H1 (cell line): ENCODE measurements around the gene XPNPEP2. TPM values are rescaled to one million over a fixed set of nuclear protein-coding genes. Genes with fewer than 3 reads are reported as not detected.
A peak's percentile ranks its signal among the peaks of the same experiment; 100 is the strongest.

ENCODE experiments used
- CTCF ChIA-PET: fragments of 300-600 bp; sonication (Branson Sonifier 250); formaldehyde crosslinking; loops from one replicate; lab custom pipeline; 2021; ENCODE audit not compliant: partially characterized antibody; lab: Charles Lee
- POLR2A ChIA-PET: fragments of 300-600 bp; sonication (Branson Sonifier 250); formaldehyde crosslinking; loops from one replicate; lab custom pipeline; 2021; ENCODE audit warnings: inconsistent platforms; ENCODE audit not compliant: partially characterized antibody; lab: Charles Lee
- DNase-seq, 2 experiments: peaks; one replicate each; pipeline versions ENCODE4 v3.0.0 to v3.0.0-alpha.2; 2010 to 2022; ENCODE audit warnings: low spot score in 2 of 2, low read depth in 1 of 2, mixed read lengths in 1 of 2
- FAIRE-seq: peaks from 2 replicates; lab custom pipeline; 2011; peaks lifted over from hg19 to GRCh38; lab: Jason Lieb, UNC
- H2AFZ ChIP-seq: 2 replicates; pipeline ENCODE4 v1.8.1; 2012; ENCODE audit warnings: low read length, inconsistent platforms
- H2AK5ac ChIP-seq: 2 replicates; pipeline ENCODE4 v1.6.1; 2013; ENCODE audit warnings: low read depth, low read length
- H2BK120ac ChIP-seq: replicated peaks from 2 replicates; pipeline ENCODE3; 2013; ENCODE audit warnings: low read depth, low read length, inconsistent platforms
- H2BK12ac ChIP-seq: 2 replicates; pipeline ENCODE4 v1.6.1; 2013; ENCODE audit warnings: low read depth, low read length
- H2BK15ac ChIP-seq: 2 replicates; pipeline ENCODE4 v1.6.1; 2013; ENCODE audit warnings: low read length
- H2BK20ac ChIP-seq: 2 replicates; pipeline ENCODE4 v1.6.1; 2013; ENCODE audit warnings: low read length
- H2BK5ac ChIP-seq: 2 replicates; pipeline ENCODE4 v1.6.1; 2013; ENCODE audit warnings: low read depth, low read length
- H3K14ac ChIP-seq: 2 replicates; pipeline ENCODE4 v1.6.1; 2013; ENCODE audit warnings: inconsistent platforms; ENCODE audit not compliant: insufficient read length
- H3K18ac ChIP-seq: 2 replicates; pipeline ENCODE4 v1.6.1; 2013; ENCODE audit warnings: low read length; ENCODE audit errors: extremely low read depth
- H3K23ac ChIP-seq: 2 replicates; pipeline ENCODE4 v1.6.1; 2013; ENCODE audit warnings: inconsistent platforms; ENCODE audit not compliant: insufficient read length
- H3K23me2 ChIP-seq: 2 replicates; pipeline ENCODE4 v1.6.1; 2013; ENCODE audit warnings: low read depth, low read length
- H3K27ac ChIP-seq: 2 replicates; pipeline ENCODE4 v1.6.1; 2011; ENCODE audit warnings: low read depth, low read length, inconsistent platforms
- H3K27me3 ChIP-seq, 4 experiments: replicated peaks in 1 of 4; 1 replicate in 1 of 4; 2 replicates in 3 of 4; pipeline versions ENCODE4 v1.6.1 to v1.8.1; 2011 to 2013; ENCODE audit warnings: low read length in 3 of 4, mild to moderate bottlenecking in 3 of 4, inconsistent platforms in 2 of 4, mixed read lengths in 2 of 4, moderate library complexity in 1 of 4; ENCODE audit not compliant: control insufficient read depth in 3 of 4, insufficient read depth in 3 of 4; ENCODE audit errors: extremely low read depth in 1 of 4
- H3K36me3 ChIP-seq, 4 experiments: 2 replicates each; pipeline versions ENCODE4 v1.6.1 to v1.8.1; 2011 to 2013; ENCODE audit warnings: mild to moderate bottlenecking in 4 of 4, low read length in 3 of 4, moderate library complexity in 2 of 4, control low read depth in 1 of 4, inconsistent platforms in 1 of 4; ENCODE audit not compliant: insufficient read depth in 4 of 4, control insufficient read depth in 2 of 4
- H3K4ac ChIP-seq: replicated peaks from 2 replicates; pipeline ENCODE3; 2013; ENCODE audit warnings: low read length, low read depth, mixed read lengths, inconsistent platforms; ENCODE audit not compliant: insufficient read length
- H3K4me1 ChIP-seq, 4 experiments: replicated peaks in 1 of 4; 1 replicate in 1 of 4; 2 replicates in 3 of 4; pipeline versions ENCODE4 v1.6.1 to v1.8.1; 2011 to 2013; ENCODE audit warnings: low read length in 3 of 4, inconsistent platforms in 2 of 4, mixed read lengths in 1 of 4; ENCODE audit not compliant: insufficient read depth in 4 of 4, control insufficient read depth in 3 of 4
- H3K4me2 ChIP-seq, 2 experiments: 2 replicates each; pipeline versions ENCODE4 v1.6.1 to v1.8.1; 2011 to 2013; ENCODE audit warnings: low read depth in 2 of 2, low read length in 2 of 2, control low read depth in 1 of 2, inconsistent platforms in 1 of 2, mild to moderate bottlenecking in 1 of 2; ENCODE audit not compliant: insufficient read depth in 1 of 2
- H3K4me3 ChIP-seq, 4 experiments: fragments of 200-600, 300-600 bp in 1 of 4; sonication (generic), shearing (Covaris generic), sonication (Bioruptor Twin) in 1 of 4; 2 replicates each; pipeline versions ENCODE4 v1.5.1 to v1.8.1; 2011 to 2016; ENCODE audit warnings: low read length in 4 of 4, low read depth in 3 of 4, control low read depth in 2 of 4, inconsistent platforms in 2 of 4, mild to moderate bottlenecking in 2 of 4, mixed read lengths in 1 of 4, moderate library complexity in 1 of 4; ENCODE audit not compliant: insufficient read depth in 2 of 4; ENCODE audit errors: extremely low read depth in 1 of 4
- H3K56ac ChIP-seq: replicated peaks from 2 replicates; pipeline ENCODE3; 2013; ENCODE audit warnings: low read depth, mild to moderate bottlenecking, mixed read lengths, low read length, inconsistent platforms; ENCODE audit not compliant: insufficient read length
- H3K79me1 ChIP-seq: 2 replicates; pipeline ENCODE4 v1.6.1; 2013; ENCODE audit warnings: low read depth, low read length, control low read depth
- H3K79me2 ChIP-seq, 2 experiments: 2 replicates each; pipeline versions ENCODE4 v1.6.1 to v1.8.1; 2012 to 2013; ENCODE audit warnings: low read length in 2 of 2, mild to moderate bottlenecking in 2 of 2, inconsistent platforms in 1 of 2; ENCODE audit not compliant: insufficient read depth in 2 of 2, control insufficient read depth in 1 of 2
- H3K9ac ChIP-seq, 4 experiments: replicated peaks in 1 of 4; 1 replicate in 1 of 4; 2 replicates in 3 of 4; pipeline versions ENCODE4 v1.6.1 to v1.8.1; 2011 to 2013; ENCODE audit warnings: low read depth in 3 of 4, low read length in 3 of 4, control low read depth in 2 of 4, mild to moderate bottlenecking in 2 of 4, moderate library complexity in 2 of 4, inconsistent platforms in 1 of 4; ENCODE audit errors: extremely low read depth in 1 of 4
- H3K9me3 ChIP-seq, 2 experiments: 2 replicates each; pipeline versions ENCODE4 v1.6.1 to v1.8.1; 2012 to 2013; ENCODE audit warnings: mild to moderate bottlenecking in 2 of 2, moderate library complexity in 2 of 2, control low read depth in 1 of 2, inconsistent platforms in 1 of 2, low read depth in 1 of 2, low read length in 1 of 2, mixed read lengths in 1 of 2; ENCODE audit not compliant: insufficient read depth in 2 of 2
- H4K20me1 ChIP-seq, 2 experiments: replicated peaks in 1 of 2; 2 replicates each; pipeline versions ENCODE3 to v1.8.1; 2011 to 2013; ENCODE audit warnings: inconsistent platforms in 2 of 2, low read length in 2 of 2, mild to moderate bottlenecking in 1 of 2; ENCODE audit not compliant: insufficient read depth in 2 of 2, control insufficient read depth in 1 of 2
- H4K5ac ChIP-seq: 2 replicates; pipeline ENCODE4 v1.6.1; 2013; ENCODE audit warnings: low read length, low read depth, mixed read lengths, inconsistent platforms; ENCODE audit not compliant: insufficient read length
- H4K8ac ChIP-seq: 2 replicates; pipeline ENCODE4 v1.8.0; 2013; ENCODE audit warnings: mild to moderate bottlenecking, moderate library complexity, low read length, inconsistent platforms; ENCODE audit not compliant: insufficient read depth; ENCODE audit errors: extremely low read depth
- H4K91ac ChIP-seq: replicated peaks from 2 replicates; pipeline ENCODE3; 2013; ENCODE audit warnings: low read length, mixed read lengths, inconsistent platforms; ENCODE audit not compliant: insufficient read length
- BACH1 ChIP-seq: IDR thresholded peaks from 2 replicates; pipeline ENCODE4 v1.6.1; 2012; ENCODE audit warnings: low read length, improper control_type of control experiment
- CBX5 ChIP-seq: fragments of 300-800, 300-1000 bp; sonication (generic); IDR thresholded peaks from 2 replicates; pipeline ENCODE4 v1.7.1; 2016; ENCODE audit warnings: antibody characterized with exemption, low read length, low read depth
- CHD1 ChIP-seq: IDR thresholded peaks from 2 replicates; pipeline ENCODE4 v1.6.1; 2012; ENCODE audit warnings: low read depth, low read length, improper control_type of control experiment
- EZH2 ChIP-seq: fragments of 200-600 bp; sonication (generic); IDR thresholded peaks from 2 replicates; pipeline ENCODE4 v1.7.1; 2012; ENCODE audit warnings: low read depth, mild to moderate bottlenecking, moderate library complexity, low read length, inconsistent platforms; ENCODE audit not compliant: severe bottlenecking
- TCF12 ChIP-seq: IDR thresholded peaks from 2 replicates; pipeline ENCODE4 v1.6.1; 2011; ENCODE audit warnings: low read depth, mild to moderate bottlenecking, low read length
- WGBS, 2 experiments: shearing (Covaris generic) in 1 of 2; methylation state at CpG; one replicate each; pipeline versions ENCODE4 v1.1.6 to v1.1.7; 2013 to 2015; ENCODE audit warnings: low lambda C conversion rate in 2 of 2, mixed read lengths in 2 of 2, inconsistent platforms in 1 of 2, low coverage in 1 of 2, missing lambda C conversion rate in 1 of 2; ENCODE audit not compliant: insufficient replicate concordance in 2 of 2, insufficient coverage in 1 of 2, insufficient read length in 1 of 2; ENCODE audit errors: extremely low coverage in 1 of 2, missing lambda C conversion rate in 1 of 2; 5-methylcytosine and 5-hydroxymethylcytosine counted together
- polyA plus RNA-seq, 7 experiments: library from polyadenylated mRNA; depleted of rRNA in 3 of 7; stranded (reverse) in 5 of 7; unstranded in 2 of 7; fragments of >200 nt in 5 of 7; fragments of 200-250 nt in 2 of 7; gene quantifications; 1 replicate in 5 of 7; 2 replicates in 1 of 7; 4 replicates in 1 of 7; pipeline versions ENCODE4 v1.2.1 to v1.2.3, GENCODE V29; 2011 to 2013; ENCODE audit warnings: missing spikeins in 2 of 7, mixed read lengths in 2 of 7
- total RNA-seq: library from RNA; stranded (reverse); fragmentation: NEBNext Ultra II Directional; extraction: Animal tissue kit (Norgen Biotek cat#: 25700); gene quantifications from 2 replicates; pipeline ENCODE4 v1.2.1, GENCODE V29; 2021
- TF ChIP-seq, protein P1 (sequence below): IDR thresholded peaks from 2 replicates; pipeline ENCODE4 v1.6.1; 2011; ENCODE audit warnings: low read length, improper control_type of control experiment
- TF ChIP-seq, protein P2 (sequence below): IDR thresholded peaks from 2 replicates; pipeline ENCODE4 v1.6.1; 2012; ENCODE audit warnings: low read length, inconsistent platforms

Gene XPNPEP2
- total and polyA plus RNA-seq, 2 of the 8 experiments (the other 6 are each of a cell fraction or from before 2014, with no cell fraction given) = 0.27 TPM; not detected in 1

DNA sequence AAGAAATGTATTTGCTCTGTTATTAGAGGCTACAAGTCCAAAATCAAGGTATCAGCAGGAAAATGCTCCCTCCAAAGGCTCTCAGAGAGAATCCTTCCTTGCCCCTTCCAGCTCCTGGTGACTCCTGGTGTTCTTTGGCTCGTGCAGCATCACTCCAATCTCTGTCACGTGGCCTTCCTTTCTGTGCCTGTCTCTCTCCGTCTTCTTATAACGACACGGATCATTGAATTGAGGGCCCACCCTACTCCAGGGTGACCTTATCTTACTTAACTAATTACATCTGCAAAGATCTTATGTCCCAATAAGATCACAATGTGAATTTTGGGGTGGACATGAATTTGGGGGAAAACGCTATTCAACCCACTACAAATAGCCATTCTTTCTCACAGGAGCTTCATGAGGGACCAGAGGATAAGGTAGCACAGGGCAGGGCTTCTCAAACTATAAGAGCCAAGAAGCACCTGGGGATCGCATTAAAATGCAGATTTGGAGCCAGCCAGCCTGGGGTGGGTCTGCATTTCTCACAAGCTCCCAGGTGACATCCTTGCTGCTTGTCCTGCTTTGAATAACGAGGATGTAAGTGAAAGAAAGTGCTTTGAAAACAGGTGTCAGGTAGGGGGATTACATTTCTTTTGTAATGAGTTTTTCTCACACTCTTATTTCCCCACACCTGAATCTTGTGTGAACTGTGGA, 42.2 kb upstream of the XPNPEP2 start:
- no peak overlapping the region for H4K8ac ChIP-seq
- H2BK5ac ChIP-seq = peak overlapping the region; percentile 71; the same call in 1 of the 2 replicates
- no peak overlapping the region for H3K56ac ChIP-seq
- no peaks in the 10 kb centered on the region for H3K9me3 ChIP-seq
- TF ChIP-seq, protein P1, sequence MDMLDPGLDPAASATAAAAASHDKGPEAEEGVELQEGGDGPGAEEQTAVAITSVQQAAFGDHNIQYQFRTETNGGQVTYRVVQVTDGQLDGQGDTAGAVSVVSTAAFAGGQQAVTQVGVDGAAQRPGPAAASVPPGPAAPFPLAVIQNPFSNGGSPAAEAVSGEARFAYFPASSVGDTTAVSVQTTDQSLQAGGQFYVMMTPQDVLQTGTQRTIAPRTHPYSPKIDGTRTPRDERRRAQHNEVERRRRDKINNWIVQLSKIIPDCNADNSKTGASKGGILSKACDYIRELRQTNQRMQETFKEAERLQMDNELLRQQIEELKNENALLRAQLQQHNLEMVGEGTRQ = peak; percentile 21; the same call in 1 of the 2 replicates
- no peak for TF ChIP-seq CHD1
- TF ChIP-seq, protein P2, sequence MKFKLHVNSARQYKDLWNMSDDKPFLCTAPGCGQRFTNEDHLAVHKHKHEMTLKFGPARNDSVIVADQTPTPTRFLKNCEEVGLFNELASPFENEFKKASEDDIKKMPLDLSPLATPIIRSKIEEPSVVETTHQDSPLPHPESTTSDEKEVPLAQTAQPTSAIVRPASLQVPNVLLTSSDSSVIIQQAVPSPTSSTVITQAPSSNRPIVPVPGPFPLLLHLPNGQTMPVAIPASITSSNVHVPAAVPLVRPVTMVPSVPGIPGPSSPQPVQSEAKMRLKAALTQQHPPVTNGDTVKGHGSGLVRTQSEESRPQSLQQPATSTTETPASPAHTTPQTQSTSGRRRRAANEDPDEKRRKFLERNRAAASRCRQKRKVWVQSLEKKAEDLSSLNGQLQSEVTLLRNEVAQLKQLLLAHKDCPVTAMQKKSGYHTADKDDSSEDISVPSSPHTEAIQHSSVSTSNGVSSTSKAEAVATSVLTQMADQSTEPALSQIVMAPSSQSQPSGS = no peak
- no peak for TF ChIP-seq BACH1
- TF ChIP-seq CBX5 = no peak
- 0 out of 2 replicates have a peak, but pooled peaks have one; percentile 17 for TF ChIP-seq TCF12
- TF ChIP-seq EZH2 = no peak
- DNase-seq (no peak), FAIRE-seq (no peak)
- H4K5ac ChIP-seq = no peak overlapping the region
- peak overlapping the region; percentile 36 to 63; a peak in 3 of 4 replicates for H3K4me2 ChIP-seq
- 10% methylated on average over 8 of the region's 8 CpGs; no CpG with 5 or more reads in 1 of the 2 experiments for WGBS, 2 experiments
- no peak overlapping the region for H3K14ac ChIP-seq
- H3K79me2 ChIP-seq = no peaks in the 10 kb centered on the region
- no peak overlapping the region for H2AFZ ChIP-seq
- CTCF ChIA-PET = interaction anchor here (0.6 to 3.2 kb wide), 7 partner anchors 10 to 59 kb away, joined by 3 to 14 read pairs (median 4); no protein-coding TSS in a partner anchor
- H2BK15ac ChIP-seq = no peak overlapping the region
- H4K91ac ChIP-seq = no peak overlapping the region
- POLR2A ChIA-PET = interaction anchor here (1.1 to 2.3 kb wide), 3 partner anchors 10 to 42 kb away, joined by 3 to 8 read pairs (median 4); partner anchors contain the start of gene APLN
- H3K79me1 ChIP-seq = no peaks in the 10 kb centered on the region
- no peaks in the 10 kb centered on the region for H3K36me3 ChIP-seq
- no peak overlapping the region for H3K23ac ChIP-seq
- no peak overlapping the region for H3K9ac ChIP-seq
- no peak overlapping the region for H3K4ac ChIP-seq
- peak overlapping the region in 1 of 4 experiments; percentile 32; a peak in 1 of 8 replicates for H3K4me3 ChIP-seq
- H3K27me3 ChIP-seq = no peaks in the 10 kb centered on the region
- H3K23me2 ChIP-seq = no peaks in the 10 kb centered on the region
- H2BK12ac ChIP-seq = no peak overlapping the region
- H4K20me1 ChIP-seq = no peaks in the 10 kb centered on the region
- H3K27ac ChIP-seq = no peak overlapping the region
- no peak overlapping the region for H2BK20ac ChIP-seq
- H3K18ac ChIP-seq = no peak overlapping the region; the same call in 1 of the 2 replicates
- H2BK120ac ChIP-seq = no peak overlapping the region
- H3K4me1 ChIP-seq = peaks cover 0 to 16% (median 8%) of the 10 kb centered on the region in 4 experiments; a peak in 5 of 7 replicates
- no peak overlapping the region for H2AK5ac ChIP-seq
